ENCODE measurements around the gene EFS. TPM values are rescaled to one million over a fixed set of nuclear protein-coding genes. Genes with fewer than 3 reads are reported as not detected.

EFS gene
- polyA plus RNA-seq, 4 donors, result 0.54 to 11.5 (median 1.8) TPM

DNA sequence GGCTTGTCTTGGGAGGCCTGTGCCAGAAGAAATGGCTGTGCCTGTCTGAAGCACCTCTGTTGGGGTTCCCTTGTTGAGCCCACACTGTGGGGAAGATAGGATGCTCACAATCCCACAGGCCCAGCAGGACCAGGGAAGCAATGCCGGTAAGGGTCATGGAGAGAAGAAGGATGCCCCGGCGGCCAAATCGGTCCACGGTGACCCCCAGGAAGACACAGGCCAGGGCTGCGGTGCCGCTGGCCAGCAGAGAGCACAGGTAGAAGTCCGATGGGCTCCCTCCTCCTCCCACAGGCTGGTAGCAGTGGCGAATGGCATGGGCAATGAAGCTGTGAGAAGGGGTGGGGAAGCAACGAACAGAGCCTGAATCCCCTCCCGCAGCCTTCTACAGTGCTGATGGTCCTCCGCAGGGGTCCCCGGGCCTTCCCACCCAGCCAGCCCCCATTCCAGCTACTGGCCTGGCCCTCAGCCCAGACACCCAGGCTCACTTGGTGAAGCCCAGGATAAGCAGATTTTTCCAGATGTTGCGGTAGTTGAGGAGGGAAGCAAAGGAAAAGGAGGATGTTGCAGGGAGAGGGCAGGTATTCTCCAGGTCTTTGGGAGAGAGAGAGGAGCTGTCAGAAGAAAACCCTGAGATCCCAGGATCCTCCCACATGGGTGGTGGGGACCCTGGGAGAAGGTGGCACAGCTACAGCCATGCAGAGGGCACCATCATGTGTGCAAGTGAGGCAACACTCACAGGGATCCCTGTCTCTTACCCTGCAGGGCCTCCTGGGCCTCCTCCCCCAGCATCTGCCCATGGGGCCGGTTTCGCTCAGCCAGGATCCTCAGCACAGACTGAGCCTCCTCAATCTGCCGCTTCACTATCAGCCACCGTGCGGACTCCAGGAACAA is 17.3 kb downstream of the EFS start:
- H3K27me3 ChIP-seq (ENCODE audit: control insufficient read depth in 3 of 3, insufficient read depth in 3 of 3, low read length in 3 of 3), result peaks cover 0 to 14% (median 4%) of the 10 kb centered on the region in 3 donors
- no peak overlapping the region for H3K4me3 ChIP-seq (ENCODE audit: low read depth in 1 of 3, low read length in 3 of 3)
- FAIRE-seq (no peak), DNase-seq (no peak)
- no peaks in the 10 kb centered on the region for H3K9me3 ChIP-seq (ENCODE audit: control insufficient read depth in 2 of 2, insufficient read depth in 1 of 2, low read depth in 1 of 2, low read length in 1 of 2)
- no peak overlapping the region for H3K27ac ChIP-seq (ENCODE audit: low read depth in 1 of 3, low read length in 2 of 3)
- 92 to 95% (median 94%) methylated on average over 19 of the region's 19 CpGs for WGBS, 3 donors
- peaks cover 0 to 21% (median 0%) of the 10 kb centered on the region in 3 donors for H3K36me3 ChIP-seq (ENCODE audit: control insufficient read depth in 3 of 3, insufficient read depth in 2 of 3, low read depth in 1 of 3, low read length in 3 of 3)
- H3K4me1 ChIP-seq (ENCODE audit: control insufficient read depth in 3 of 3, insufficient read depth in 2 of 3, low read depth in 1 of 3, low read length in 2 of 3), result peaks cover 0 to 3% (median 0%) of the 10 kb centered on the region in 3 donors

DNA sequence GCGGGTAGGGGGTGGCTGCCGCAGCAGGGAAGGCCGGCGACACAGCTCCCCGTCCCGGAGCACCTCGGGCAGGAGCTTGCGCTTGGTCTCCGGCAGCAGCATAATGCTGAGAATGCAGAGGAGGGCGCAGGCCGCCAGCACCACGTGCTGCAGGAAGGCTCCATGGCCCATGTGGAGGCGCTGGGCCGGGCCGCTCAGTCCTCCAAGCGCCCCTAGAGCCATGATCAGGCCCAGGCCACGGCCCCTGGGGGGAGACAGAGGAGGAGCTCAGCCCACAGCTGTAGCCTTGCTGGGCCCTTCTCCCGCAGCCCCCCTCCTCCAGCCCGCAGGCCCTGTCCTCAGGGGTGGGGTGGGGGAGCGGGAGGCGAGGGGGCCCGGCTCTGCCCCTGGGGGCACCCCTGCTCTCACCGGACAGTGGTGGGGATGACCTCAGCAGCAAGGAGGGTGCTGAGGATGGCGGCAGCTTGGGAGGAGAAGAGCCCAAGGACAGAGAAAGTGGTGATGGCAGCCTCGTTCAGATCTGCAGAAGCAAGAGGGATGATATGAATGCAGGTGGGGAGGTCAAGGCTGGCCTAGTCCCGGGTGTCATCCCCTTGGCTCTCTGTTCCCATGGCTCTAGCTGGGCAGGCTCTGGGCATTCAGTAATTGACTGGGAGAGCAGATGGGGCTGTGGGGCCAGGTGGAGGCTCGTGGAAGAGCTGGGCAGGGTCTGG is 18.1 kb downstream of the EFS start:
- no peak overlapping the region for H3K27ac ChIP-seq (ENCODE audit: low read depth in 1 of 3, low read length in 2 of 3)
- H3K4me3 ChIP-seq (ENCODE audit: low read depth in 1 of 3, low read length in 3 of 3), result no peak overlapping the region
- DNase-seq (no peak), FAIRE-seq (no peak)
- peaks cover 0 to 21% (median 0%) of the 10 kb centered on the region in 3 donors for H3K36me3 ChIP-seq (ENCODE audit: control insufficient read depth in 3 of 3, insufficient read depth in 2 of 3, low read depth in 1 of 3, low read length in 3 of 3)
- peaks cover 0 to 3% (median 0%) of the 10 kb centered on the region in 3 donors for H3K4me1 ChIP-seq (ENCODE audit: control insufficient read depth in 3 of 3, insufficient read depth in 2 of 3, low read depth in 1 of 3, low read length in 2 of 3)
- no peaks in the 10 kb centered on the region for H3K9me3 ChIP-seq (ENCODE audit: control insufficient read depth in 2 of 2, insufficient read depth in 1 of 2, low read depth in 1 of 2, low read length in 1 of 2)
- 81 to 88% (median 87%) methylated on average over 14 to 27 of the region's 27 CpGs for WGBS, 3 donors
- peaks cover 0 to 14% (median under 1%) of the 10 kb centered on the region in 3 donors for H3K27me3 ChIP-seq (ENCODE audit: control insufficient read depth in 3 of 3, insufficient read depth in 3 of 3, low read length in 3 of 3)

DNA sequence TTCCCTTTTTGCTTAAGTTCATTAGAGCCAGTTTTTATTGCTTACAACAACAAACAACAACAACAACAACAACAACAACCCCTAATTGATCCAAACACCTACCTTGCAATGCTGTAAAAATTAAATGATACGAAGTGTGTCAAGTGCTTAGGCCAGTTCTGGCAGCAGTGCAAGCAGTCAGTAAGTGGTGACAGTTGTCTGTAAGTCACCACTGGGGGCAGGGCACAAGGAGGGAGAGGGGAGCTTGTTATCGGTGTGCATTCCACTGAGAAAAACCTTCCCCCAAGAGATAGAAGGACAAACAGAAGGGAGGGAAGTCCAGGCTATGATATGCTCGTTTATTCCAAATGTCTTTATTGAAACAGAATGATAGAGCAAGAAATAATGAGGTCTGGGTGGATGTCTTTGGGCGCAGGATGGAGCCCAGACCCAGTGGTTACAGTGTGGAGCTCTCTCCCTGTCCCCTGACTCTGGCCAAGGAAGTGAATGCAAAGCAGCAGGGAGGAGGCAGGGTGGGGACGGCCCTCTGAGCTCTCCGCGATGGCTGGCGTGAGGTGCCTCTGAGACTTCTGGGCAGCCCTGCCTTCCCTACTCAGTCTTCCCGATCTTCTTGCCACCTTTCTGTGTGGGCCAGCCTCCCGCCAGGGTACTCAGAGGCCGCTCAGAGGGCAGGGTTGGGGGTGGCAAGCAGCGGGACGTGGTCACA is 18.8 kb downstream of the EFS start:
- Histone ChIP-seq H3K4me3 (ENCODE audit: low read depth in 1 of 3, low read length in 3 of 3) (no peak overlapping the region), H3K9me3 (ENCODE audit: control insufficient read depth in 2 of 2, insufficient read depth in 1 of 2, low read depth in 1 of 2, low read length in 1 of 2) (no peaks in the 10 kb centered on the region), H3K27ac (ENCODE audit: low read depth in 1 of 3, low read length in 2 of 3) (no peak overlapping the region), H3K4me1 (ENCODE audit: control insufficient read depth in 3 of 3, insufficient read depth in 2 of 3, low read depth in 1 of 3, low read length in 2 of 3) (no peaks in the 10 kb centered on the region), H3K27me3 (ENCODE audit: control insufficient read depth in 3 of 3, insufficient read depth in 3 of 3, low read length in 3 of 3) (peaks cover 0 to 8% (median 0%) of the 10 kb centered on the region in 3 donors), H3K36me3 (ENCODE audit: control insufficient read depth in 3 of 3, insufficient read depth in 2 of 3, low read depth in 1 of 3, low read length in 3 of 3) (peaks cover 0 to 21% (median 0%) of the 10 kb centered on the region in 3 donors)
- WGBS, 3 donors, result 77 to 82% (median 81%) methylated on average over 13 of the region's 13 CpGs
- no peak for DNase-seq
- FAIRE-seq, result no peak

DNA sequence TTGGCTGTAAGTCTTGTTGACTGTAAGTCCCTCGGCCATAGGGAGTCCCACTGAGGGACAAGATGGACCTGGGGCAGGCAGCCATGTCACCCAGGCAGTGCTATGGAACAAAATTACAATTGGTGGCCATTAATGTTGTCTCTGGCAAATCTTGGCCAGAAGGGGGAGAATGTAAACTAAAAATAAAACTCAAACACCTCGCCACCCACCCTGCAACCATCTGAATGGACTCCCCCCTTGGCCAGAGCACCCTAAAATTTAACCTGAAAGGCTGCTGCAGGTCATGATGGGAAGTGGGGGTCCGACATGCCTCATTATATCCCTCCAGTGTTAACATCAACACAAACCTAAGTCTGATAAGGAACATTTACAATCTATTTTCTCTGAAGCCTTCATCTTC is 20.5 kb downstream of the EFS start:
- peaks cover 0 to 3% (median 0%) of the 10 kb centered on the region in 3 donors for H3K27me3 ChIP-seq (ENCODE audit: control insufficient read depth in 3 of 3, insufficient read depth in 3 of 3, low read length in 3 of 3)
- no peak overlapping the region for H3K4me3 ChIP-seq (ENCODE audit: low read depth in 1 of 3, low read length in 3 of 3)
- DNase-seq (no peak), FAIRE-seq (no peak)
- H3K27ac ChIP-seq (ENCODE audit: low read depth in 1 of 3, low read length in 2 of 3), result no peak overlapping the region
- peaks cover 0 to 3% of the 10 kb centered on the region in 2 donors for H3K9me3 ChIP-seq (ENCODE audit: control insufficient read depth in 2 of 2, insufficient read depth in 1 of 2, low read depth in 1 of 2, low read length in 1 of 2)
- H3K36me3 ChIP-seq (ENCODE audit: control insufficient read depth in 3 of 3, insufficient read depth in 2 of 3, low read depth in 1 of 3, low read length in 3 of 3), result peaks cover 0 to 21% (median 0%) of the 10 kb centered on the region in 3 donors
- no peaks in the 10 kb centered on the region for H3K4me1 ChIP-seq (ENCODE audit: control insufficient read depth in 3 of 3, insufficient read depth in 2 of 3, low read depth in 1 of 3, low read length in 2 of 3)
- WGBS, 3 donors, result 53 to 57% (median 53%) methylated on average over 3 of the region's 3 CpGs

DNA sequence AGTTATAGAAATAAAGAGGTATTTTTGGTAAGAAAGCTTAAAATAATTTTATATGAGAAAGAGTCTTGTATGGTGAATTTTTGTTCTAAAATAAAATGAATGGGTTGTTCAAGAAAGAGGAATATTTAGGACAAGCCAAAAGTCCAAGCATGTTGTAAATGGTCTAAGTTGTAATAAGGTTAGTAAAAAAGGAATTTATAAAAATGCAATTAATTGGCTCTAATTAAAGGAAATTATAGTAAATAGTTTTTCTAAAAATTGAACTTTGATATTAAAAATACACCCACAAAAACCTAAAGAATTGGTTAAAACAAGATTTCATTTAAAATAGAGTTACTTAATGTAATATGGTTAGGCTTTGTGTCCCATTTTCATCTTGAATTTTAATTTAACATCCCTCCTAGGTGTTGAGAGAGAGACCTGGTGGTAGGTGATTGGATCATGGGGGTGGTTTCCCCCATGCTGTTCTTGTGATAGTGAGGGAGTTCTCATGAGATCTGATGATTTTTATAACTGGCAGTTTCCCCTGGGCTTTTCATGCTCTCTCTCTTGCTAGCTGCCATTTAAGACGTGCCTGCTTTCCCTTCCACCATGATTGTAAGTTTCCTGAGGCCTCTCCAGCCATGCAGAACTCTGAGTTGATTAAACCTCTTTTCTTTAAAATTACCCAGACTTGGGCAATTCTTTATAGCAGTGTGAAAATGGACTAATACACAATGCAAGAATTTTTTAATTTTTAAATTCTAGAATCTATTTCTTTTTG is 25.3 kb downstream of the EFS start:
- DNase-seq (no peak), FAIRE-seq (no peak)
- Histone ChIP-seq H3K4me3 (ENCODE audit: low read depth in 1 of 3, low read length in 3 of 3) (no peak overlapping the region), H3K27me3 (ENCODE audit: control insufficient read depth in 3 of 3, insufficient read depth in 3 of 3, low read length in 3 of 3) (peaks cover 0 to 7% (median 0%) of the 10 kb centered on the region in 3 donors), H3K9me3 (ENCODE audit: control insufficient read depth in 2 of 2, insufficient read depth in 1 of 2, low read depth in 1 of 2, low read length in 1 of 2) (peaks cover 0 to 6% of the 10 kb centered on the region in 2 donors), H3K36me3 (ENCODE audit: control insufficient read depth in 3 of 3, insufficient read depth in 2 of 3, low read depth in 1 of 3, low read length in 3 of 3) (no peaks in the 10 kb centered on the region), H3K4me1 (ENCODE audit: control insufficient read depth in 3 of 3, insufficient read depth in 2 of 3, low read depth in 1 of 3, low read length in 2 of 3) (no peaks in the 10 kb centered on the region), H3K27ac (ENCODE audit: low read depth in 1 of 3, low read length in 2 of 3) (no peak overlapping the region)
- WGBS, 3 donors, result 84 to 92% (median 87%) methylated on average over 1 of the region's 1 CpG

DNA sequence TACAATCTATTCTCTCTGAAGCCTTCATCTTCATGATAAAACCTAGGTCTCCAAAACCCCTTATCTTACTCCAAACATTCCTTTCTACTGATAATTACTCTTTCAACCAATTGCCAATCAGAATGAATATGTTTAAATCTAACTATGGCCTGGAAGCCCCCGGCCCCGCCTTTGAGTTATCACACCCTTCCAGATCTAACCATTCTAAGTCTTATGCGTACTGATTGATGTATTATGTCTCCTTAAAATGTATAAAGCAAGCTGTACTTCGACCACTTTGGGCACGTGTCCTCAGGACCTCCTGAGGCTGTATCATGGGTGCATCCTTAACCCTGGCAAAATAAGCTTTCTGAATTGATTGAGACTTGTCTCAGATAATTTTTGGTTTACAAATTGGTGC is 29.3 kb downstream of the EFS start:
- no peak overlapping the region for H3K27ac ChIP-seq (ENCODE audit: low read depth in 1 of 3, low read length in 2 of 3)
- H3K36me3 ChIP-seq (ENCODE audit: control insufficient read depth in 3 of 3, insufficient read depth in 2 of 3, low read depth in 1 of 3, low read length in 3 of 3), result no peaks in the 10 kb centered on the region
- peaks cover 0 to 6% (median 0%) of the 10 kb centered on the region in 3 donors for H3K27me3 ChIP-seq (ENCODE audit: control insufficient read depth in 3 of 3, insufficient read depth in 3 of 3, low read length in 3 of 3)
- WGBS, 3 donors, result 82 to 84% (median 83%) methylated on average over 5 of the region's 5 CpGs
- no peaks in the 10 kb centered on the region for H3K4me1 ChIP-seq (ENCODE audit: control insufficient read depth in 3 of 3, insufficient read depth in 2 of 3, low read depth in 1 of 3, low read length in 2 of 3)
- peaks cover 0 to 6% of the 10 kb centered on the region in 2 donors for H3K9me3 ChIP-seq (ENCODE audit: control insufficient read depth in 2 of 2, insufficient read depth in 1 of 2, low read depth in 1 of 2, low read length in 1 of 2)
- no peak overlapping the region for H3K4me3 ChIP-seq (ENCODE audit: low read depth in 1 of 3, low read length in 3 of 3)
- DNase-seq, result no peak
- FAIRE-seq, result no peak

DNA sequence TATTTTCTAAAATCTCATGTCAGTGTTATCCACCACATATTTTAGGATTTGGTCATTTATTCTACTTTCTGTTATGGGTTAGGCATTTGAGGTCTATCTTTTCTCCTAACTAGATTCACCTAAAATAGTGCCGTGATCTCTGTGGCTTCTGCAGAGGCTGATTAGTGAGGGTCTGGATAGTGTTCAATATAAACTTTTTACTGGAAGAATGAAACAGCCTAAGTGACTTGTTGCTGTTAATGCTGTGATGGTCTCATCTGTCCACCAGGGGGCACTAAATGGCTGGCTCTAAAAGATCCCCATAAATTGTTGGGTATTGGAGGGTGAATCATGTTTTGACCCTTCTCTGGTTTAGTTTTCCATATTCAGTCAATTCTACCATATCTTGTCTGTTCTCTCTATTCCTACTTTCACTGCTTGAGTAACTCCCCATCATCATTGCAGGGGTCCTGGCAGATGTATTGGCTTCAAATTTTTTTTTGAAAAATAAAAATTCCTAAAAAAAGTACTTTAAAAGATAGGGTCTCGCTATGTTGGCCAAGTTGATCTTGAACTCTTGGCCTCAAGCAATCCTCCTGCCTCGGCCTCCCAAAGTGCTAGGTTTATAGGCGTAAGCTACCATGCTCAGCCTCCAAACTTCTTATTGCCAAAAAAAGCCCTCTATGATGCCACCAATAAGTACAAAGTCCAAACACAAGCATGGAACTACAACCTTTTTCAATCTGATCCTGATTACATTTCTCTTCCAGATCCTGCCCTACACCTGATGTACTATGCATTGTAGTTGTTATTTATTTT is 36.8 kb downstream of the EFS start:
- no peak overlapping the region for H3K27ac ChIP-seq (ENCODE audit: low read depth in 1 of 3, low read length in 2 of 3)
- WGBS, 3 donors, result 27 to 45% (median 36%) methylated on average over 4 of the region's 4 CpGs

More for the DNA sequence above, 36.8 kb downstream of the EFS start:
- H3K27me3 ChIP-seq (ENCODE audit: control insufficient read depth in 3 of 3, insufficient read depth in 3 of 3, low read length in 3 of 3), result no peaks in the 10 kb centered on the region
- H3K9me3 ChIP-seq (ENCODE audit: control insufficient read depth in 2 of 2, insufficient read depth in 1 of 2, low read depth in 1 of 2, low read length in 1 of 2), result no peaks in the 10 kb centered on the region
- DNase-seq (peak; percentile 80 to 83), FAIRE-seq (no peak)
- H3K4me1 ChIP-seq (ENCODE audit: control insufficient read depth in 3 of 3, insufficient read depth in 2 of 3, low read depth in 1 of 3, low read length in 2 of 3), result peaks cover 0 to 2% (median 0%) of the 10 kb centered on the region in 3 donors
- H3K4me3 ChIP-seq (ENCODE audit: low read depth in 1 of 3, low read length in 3 of 3), result no peak overlapping the region
- H3K36me3 ChIP-seq (ENCODE audit: control insufficient read depth in 3 of 3, insufficient read depth in 2 of 3, low read depth in 1 of 3, low read length in 3 of 3), result peaks cover 11 to 19% (median 14%) of the 10 kb centered on the region in 3 donors
